BLaER1 treated with 17β-estradiol and CSF1 and Interleukin-3, amounts not matched to agents 10 nM and 100 nM (cell line): ENCODE data around the gene BTD.

Experiments
- H3K27ac ChIP-seq, 11 experiments: shearing (Covaris generic); formaldehyde crosslinking; 2 replicates each; pipeline ENCODE4 v1.8.1; 2022
- H3K27me3 ChIP-seq, 11 experiments: shearing (Covaris generic); formaldehyde crosslinking; 2 replicates each; pipeline ENCODE4 v1.8.1; 2022
- H3K36me3 ChIP-seq, 11 experiments: shearing (Covaris generic); formaldehyde crosslinking; 2 replicates each; pipeline ENCODE4 v1.8.1; 2022
- H3K4me1 ChIP-seq, 10 experiments: shearing (Covaris generic); formaldehyde crosslinking; 2 replicates each; pipeline ENCODE4 v1.8.1; 2022
- H3K4me2 ChIP-seq, 11 experiments: shearing (Covaris generic); formaldehyde crosslinking; 2 replicates each; pipeline ENCODE4 v1.8.1; 2022
- H3K4me3 ChIP-seq, 10 experiments: shearing (Covaris generic); formaldehyde crosslinking; 2 replicates each; pipeline ENCODE4 v1.8.1; 2022
- H3K9ac ChIP-seq, 11 experiments: shearing (Covaris generic); formaldehyde crosslinking; 2 replicates each; pipeline ENCODE4 v1.8.1; 2022
- H3K9me3 ChIP-seq, 11 experiments: shearing (Covaris generic); formaldehyde crosslinking; replicated peaks in 1 of 11; 2 replicates each; pipeline ENCODE4 v1.8.1; 2022
- H4K20me1 ChIP-seq, 11 experiments: shearing (Covaris generic); formaldehyde crosslinking; 2 replicates each; pipeline ENCODE4 v1.8.1; 2022
- Cebpa-rat ChIP-seq, 11 experiments: shearing (Covaris generic); IDR thresholded peaks; 2 replicates each; pipeline ENCODE4 v1.8.1; 2022

BTD gene

GRCh38 chr3:15649341-15649740 lies 47.8 kb downstream of the BTD start:
- Histone ChIP-seq H3K27me3 (peaks cover 0 to 47% (median 20%) of the 10 kb centered on the region in 11 experiments; a peak in 12 of 22 replicates), H4K20me1 (peaks cover 0 to 12% (median 0%) of the 10 kb centered on the region in 11 experiments; a peak in 3 of 22 replicates), H3K4me1 (peaks cover 33 to 52% (median 45%) of the 10 kb centered on the region in 10 experiments), H3K4me2 (peak overlapping the region in 10 of 11 experiments; percentile 87 to 97 (median 94); a peak in 18 of 22 replicates), H3K4me3 (no peak overlapping the region), H3K9ac (no peak overlapping the region), H3K9me3 (peaks cover 0 to 36% (median 10%) of the 10 kb centered on the region in 11 experiments; a peak in 16 of 22 replicates), H3K36me3 (no peaks in the 10 kb centered on the region; a peak in 1 of 22 replicates), H3K27ac (no peak overlapping the region)
- no peak for TF ChIP-seq Cebpa-rat (IDR thresholded peaks at IDR 0.05)

GRCh38 chr3:15649858-15650257 lies 48.3 kb downstream of the BTD start:
- Histone ChIP-seq H3K9ac (no peak overlapping the region), H3K4me1 (peaks cover 33 to 48% (median 43%) of the 10 kb centered on the region in 10 experiments), H3K4me3 (no peak overlapping the region), H3K4me2 (peak overlapping the region in 2 of 11 experiments; percentile 96 to 97; a peak in 2 of 22 replicates), H3K36me3 (no peaks in the 10 kb centered on the region), H3K9me3 (peaks cover 3 to 41% (median 12%) of the 10 kb centered on the region in 11 experiments; a peak in 19 of 22 replicates), H4K20me1 (peaks cover 0 to 12% (median 0%) of the 10 kb centered on the region in 11 experiments; a peak in 3 of 22 replicates), H3K27ac (no peak overlapping the region), H3K27me3 (peaks cover 0 to 47% (median 20%) of the 10 kb centered on the region in 11 experiments; a peak in 12 of 22 replicates)
- TF ChIP-seq Cebpa-rat (IDR thresholded peaks at IDR 0.05): no peak

GRCh38 chr3:15651396-15651795 lies 49.9 kb downstream of the BTD start:
- Histone ChIP-seq H3K9me3 (peaks cover 14 to 56% (median 27%) of the 10 kb centered on the region in 11 experiments), H3K4me1 (peaks cover 24 to 32% (median 29%) of the 10 kb centered on the region in 10 experiments), H3K4me3 (no peak overlapping the region), H3K36me3 (peaks cover 0 to 5% (median 3%) of the 10 kb centered on the region in 11 experiments; a peak in 5 of 22 replicates), H3K27me3 (peaks cover 0 to 36% (median 13%) of the 10 kb centered on the region in 11 experiments; a peak in 10 of 22 replicates), H3K27ac (no peak overlapping the region), H4K20me1 (peaks cover 0 to 12% (median 0%) of the 10 kb centered on the region in 11 experiments; a peak in 3 of 22 replicates), H3K4me2 (no peak overlapping the region; a peak in 1 of 22 replicates), H3K9ac (no peak overlapping the region)
- no peak for TF ChIP-seq Cebpa-rat (IDR thresholded peaks at IDR 0.05)

GRCh38 chr3:15653321-15653720 lies 51.8 kb downstream of the BTD start:
- Histone ChIP-seq H3K4me1 (peaks cover 7 to 14% (median 10%) of the 10 kb centered on the region in 10 experiments), H3K27ac (no peak overlapping the region), H3K4me3 (no peak overlapping the region), H3K27me3 (peaks cover 0 to 35% (median 13%) of the 10 kb centered on the region in 11 experiments; a peak in 10 of 22 replicates), H4K20me1 (peaks cover 0 to 2% (median 0%) of the 10 kb centered on the region in 11 experiments; a peak in 1 of 22 replicates), H3K9me3 (peaks cover 33 to 76% (median 46%) of the 10 kb centered on the region in 11 experiments), H3K9ac (no peak overlapping the region), H3K4me2 (no peak overlapping the region), H3K36me3 (peaks cover 0 to 12% (median 9%) of the 10 kb centered on the region in 11 experiments; a peak in 10 of 22 replicates)
- TF ChIP-seq Cebpa-rat (IDR thresholded peaks at IDR 0.05): no peak

GRCh38 chr3:15654127-15654526 lies 52.6 kb downstream of the BTD start:
- Histone ChIP-seq H4K20me1 (no peaks in the 10 kb centered on the region), H3K4me3 (no peak overlapping the region), H3K27me3 (peaks cover 0 to 27% (median 8%) of the 10 kb centered on the region in 11 experiments; a peak in 10 of 22 replicates), H3K4me1 (peaks cover 0 to 9% (median 4%) of the 10 kb centered on the region in 10 experiments; a peak in 18 of 20 replicates), H3K4me2 (no peak overlapping the region), H3K9ac (no peak overlapping the region), H3K9me3 (peaks cover 36 to 81% (median 47%) of the 10 kb centered on the region in 11 experiments), H3K36me3 (peaks cover 0 to 12% (median 9%) of the 10 kb centered on the region in 11 experiments; a peak in 10 of 22 replicates), H3K27ac (no peak overlapping the region)
- no peak for TF ChIP-seq Cebpa-rat (IDR thresholded peaks at IDR 0.05)

GRCh38 chr3:15654891-15655290 lies 53.3 kb downstream of the BTD start:
- H3K27me3 ChIP-seq: peaks cover 0 to 20% (median 1%) of the 10 kb centered on the region in 11 experiments; a peak in 7 of 22 replicates
- H3K9me3 ChIP-seq: peaks cover 33 to 76% (median 40%) of the 10 kb centered on the region in 11 experiments
- peaks cover 0 to 11% (median 8%) of the 10 kb centered on the region in 10 experiments; a peak in 9 of 20 replicates for H3K4me1 ChIP-seq
- peaks cover 0 to 12% (median 9%) of the 10 kb centered on the region in 11 experiments; a peak in 10 of 22 replicates for H3K36me3 ChIP-seq
- H3K9ac ChIP-seq: no peak overlapping the region
- TF ChIP-seq Cebpa-rat (IDR thresholded peaks at IDR 0.05): no peak
- H4K20me1 ChIP-seq: no peaks in the 10 kb centered on the region
- H3K4me2 ChIP-seq: no peak overlapping the region
- H3K4me3 ChIP-seq: no peak overlapping the region
- no peak overlapping the region for H3K27ac ChIP-seq

- Histone ChIP-seq H3K4me3 (peak overlapping the region in 2 of 10 experiments; percentile 10 to 14; a peak in 1 of 20 replicates), H3K36me3 (peaks cover 0 to 12% (median 9%) of the 10 kb centered on the region in 11 experiments; a peak in 10 of 22 replicates), H4K20me1 (no peaks in the 10 kb centered on the region), H3K27me3 (peaks cover 0 to 7% (median 0%) of the 10 kb centered on the region in 11 experiments; a peak in 5 of 22 replicates), H3K4me2 (no peak overlapping the region), H3K27ac (no peak overlapping the region), H3K4me1 (peaks cover 0 to 11% (median 8%) of the 10 kb centered on the region in 10 experiments; a peak in 9 of 20 replicates), H3K9me3 (peaks cover 33 to 71% (median 40%) of the 10 kb centered on the region in 11 experiments), H3K9ac (no peak overlapping the region)
- TF ChIP-seq Cebpa-rat (IDR thresholded peaks at IDR 0.05): no peak
These were observed 54.8 kb downstream of the BTD start for GRCh38 chr3:15656342-15656741.

GRCh38 chr3:15657016-15657415 lies 55.5 kb downstream of the BTD start:
- Histone ChIP-seq H4K20me1 (no peaks in the 10 kb centered on the region), H3K4me1 (peaks cover 0 to 11% (median 8%) of the 10 kb centered on the region in 10 experiments; a peak in 9 of 20 replicates), H3K36me3 (peaks cover 0 to 12% (median 9%) of the 10 kb centered on the region in 11 experiments; a peak in 10 of 22 replicates), H3K27ac (no peak overlapping the region), H3K27me3 (peaks cover 0 to under 1% (median 0%) of the 10 kb centered on the region in 11 experiments; a peak in 1 of 22 replicates), H3K4me3 (0 out of 20 replicates have a peak overlapping the region, but pooled peaks of 2 of the 10 experiments have one; percentile 10 to 14), H3K9me3 (peaks cover 33 to 64% (median 40%) of the 10 kb centered on the region in 11 experiments), H3K9ac (no peak overlapping the region), H3K4me2 (0 out of 22 replicates have a peak overlapping the region, but pooled peaks of 1 of the 11 experiments have one; percentile 4)
- no peak for TF ChIP-seq Cebpa-rat (IDR thresholded peaks at IDR 0.05)
